Transverse colon (tissue), 4 donors: ENCODE data around the gene LIMCH1. TPM values are rescaled to one million over a fixed set of nuclear protein-coding genes. Genes with fewer than 3 reads are reported as not detected.

Experiments used
- DNase-seq: peaks from one replicate; pipeline ENCODE4 v3.0.0-alpha.2; 2019
- H3K27ac ChIP-seq, 4 donors: fragments of 200-600 bp; sonication (generic); 2 replicates each; pipeline ENCODE4 v1.5.1; 2016 to 2018; ENCODE audit warnings: inconsistent platforms in 4 of 4
- H3K27me3 ChIP-seq: fragments of 200-600 bp; sonication (generic); 2 replicates; pipeline ENCODE4 v1.5.1; 2017; ENCODE audit warnings: inconsistent platforms
- H3K36me3 ChIP-seq, 4 donors: fragments of 200-600 bp; sonication (generic); 2 replicates each; pipeline ENCODE4 v1.5.1; 2017 to 2019; ENCODE audit warnings: inconsistent platforms in 4 of 4
- H3K4me1 ChIP-seq, 4 donors: fragments of 200-600 bp; sonication (generic); 2 replicates each; pipeline ENCODE4 v1.5.1; 2017 to 2020; ENCODE audit warnings: inconsistent platforms in 4 of 4
- H3K4me3 ChIP-seq, 4 donors: fragments of 200-600 bp; sonication (generic); 1 replicate in 1 of 4; 2 replicates in 3 of 4; pipeline versions ENCODE4 v1.5.1 to v1.6.1; 2017 to 2019; ENCODE audit warnings: inconsistent platforms in 4 of 4
- H3K9me3 ChIP-seq, 2 donors: fragments of 200-600 bp; sonication (generic); 2 replicates each; pipeline ENCODE4 v1.5.1; 2017 to 2019; ENCODE audit warnings: inconsistent platforms in 2 of 2
- CTCF ChIP-seq, 5 experiments: fragments of 200-600 bp in 3 of 5; fragments of 450-650 bp in 2 of 5; sonication (generic) in 3 of 5; IDR thresholded peaks; 1 replicate in 2 of 5; 2 replicates in 3 of 5; pipeline ENCODE4 v1.5.1; 2016 to 2017; ENCODE audit warnings: antibody characterized with exemption in 5 of 5, inconsistent platforms in 3 of 5, mild to moderate bottlenecking in 2 of 5, moderate library complexity in 1 of 5
- EP300 ChIP-seq: sonication (generic); formaldehyde crosslinking; IDR thresholded peaks from one replicate; pipeline ENCODE4 v1.6.1; 2017; ENCODE audit warnings: antibody characterized with exemption, low read depth
- POLR2A ChIP-seq: fragments of 450-650 bp; IDR thresholded peaks from one replicate; pipeline ENCODE4 v1.6.1; 2016; ENCODE audit warnings: antibody characterized with exemption, mild to moderate bottlenecking, moderate library complexity
- POLR2AphosphoS5 ChIP-seq, 3 donors: sonication (generic); formaldehyde crosslinking; IDR thresholded peaks; one replicate each; pipeline ENCODE4 v1.6.1; 2016; ENCODE audit warnings: antibody characterized with exemption in 3 of 3
- WGBS, 2 donors: methylation state at CpG; one replicate each; pipeline ENCODE4 v1.1.5; 2018; ENCODE audit warnings: low coverage in 1 of 2; 5-methylcytosine and 5-hydroxymethylcytosine counted together
- in situ Hi-C, 4 donors: fragments of 200-750 bp; cut with MboI; loops; one replicate each; pipeline versions ENCODE4 v1.15.0 to v1.15.1; 2017; ENCODE audit warnings: low sequenced_read_pairs in 3 of 4, low pct_ligation_motif_present in 1 of 4, low pct_unique_long_range_greater_than_20kb in 1 of 4
- intact Hi-C: fragments of 100-400 bp; cut with DNase I; formaldehyde crosslinking; loops from one replicate; pipeline ENCODE4 v1.15.1; 2023; ENCODE audit warnings: low total_unique reads
- total RNA-seq, 4 donors: library from RNA; depleted of rRNA; stranded (reverse); fragments of >200 nt; gene quantifications; one replicate each; pipeline ENCODE4 v1.1.0, GENCODE V29; 2016

Gene LIMCH1
- total RNA-seq, 4 donors from 2014 or later: 5.5 to 18.5 (median 9.7) TPM

GRCh38 chr4:41524425-41524824 is 13.5 kb upstream of the LIMCH1 start:
- no peak overlapping the region for H3K27ac ChIP-seq
- no peaks in the 10 kb centered on the region for H3K9me3 ChIP-seq
- in situ Hi-C loops: no loop called here
- H3K4me1 ChIP-seq: no peaks in the 10 kb centered on the region
- intact Hi-C loops: no loop called here
- H3K36me3 ChIP-seq: no peaks in the 10 kb centered on the region
- H3K27me3 ChIP-seq: no peaks in the 10 kb centered on the region
- WGBS, 2 donors: 64 to 78% methylated on average over 3 to 4 of the region's 4 CpGs
- TF ChIP-seq EP300 (no peak), CTCF (IDR thresholded peaks at IDR 0.05) (no peak), POLR2A (no peak), POLR2AphosphoS5 (IDR thresholded peaks at IDR 0.05) (no peak)
- H3K4me3 ChIP-seq: no peak overlapping the region
- DNase-seq: no peak

DNA sequence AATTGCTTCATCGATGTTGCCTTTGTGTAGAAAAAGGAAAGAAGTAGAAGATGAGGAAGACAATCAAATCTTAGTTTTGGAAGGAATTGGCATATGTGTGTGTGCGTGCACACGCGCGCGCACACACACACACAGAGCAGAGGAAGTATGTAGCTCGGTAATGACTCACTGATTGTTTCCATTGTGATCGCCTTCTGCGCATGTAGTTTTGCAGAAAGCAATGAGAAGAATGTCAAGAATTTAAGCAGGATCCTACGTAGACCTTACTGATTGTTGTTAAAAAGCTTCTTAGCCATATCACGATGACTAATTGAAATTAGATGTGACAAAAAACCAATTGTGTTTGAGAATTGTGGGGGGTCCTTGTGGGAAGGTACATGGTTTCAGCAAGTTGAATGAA is 12.8 kb upstream of the LIMCH1 start:
- no peak for DNase-seq
- in situ Hi-C loops (no loop called here), intact Hi-C loops (no loop called here)
- Histone ChIP-seq H3K4me1 (no peaks in the 10 kb centered on the region), H3K4me3 (no peak overlapping the region), H3K27ac (no peak overlapping the region), H3K9me3 (no peaks in the 10 kb centered on the region), H3K36me3 (no peaks in the 10 kb centered on the region), H3K27me3 (no peaks in the 10 kb centered on the region)
- 79 to 87% methylated on average over 6 to 11 of the region's 11 CpGs for WGBS, 2 donors
- TF ChIP-seq POLR2AphosphoS5 (IDR thresholded peaks at IDR 0.05): no peak
- no peak for TF ChIP-seq EP300
- no peak for TF ChIP-seq CTCF (IDR thresholded peaks at IDR 0.05)
- no peak for TF ChIP-seq POLR2A

DNA sequence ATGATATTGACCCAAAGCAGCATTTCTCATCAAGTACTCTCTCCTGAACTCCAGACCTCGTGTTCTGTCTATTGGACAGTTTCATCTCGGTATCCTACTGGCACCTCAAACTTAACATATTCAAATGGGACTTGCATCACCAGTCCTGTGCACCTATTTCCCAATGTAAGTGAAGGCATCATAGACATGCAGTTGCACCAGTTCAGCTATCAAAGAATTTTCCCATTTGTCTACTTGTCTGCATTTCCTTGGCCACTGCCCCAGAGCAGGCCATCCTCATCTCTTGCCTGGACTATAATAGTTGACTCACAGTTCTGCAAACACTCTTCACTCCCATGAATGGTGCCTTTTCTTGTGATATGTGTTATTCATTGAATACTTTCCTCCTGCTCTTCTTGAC is 11.3 kb upstream of the LIMCH1 start:
- Histone ChIP-seq H3K27ac (no peak overlapping the region), H3K36me3 (no peaks in the 10 kb centered on the region), H3K27me3 (no peaks in the 10 kb centered on the region), H3K4me1 (no peaks in the 10 kb centered on the region), H3K4me3 (no peak overlapping the region), H3K9me3 (no peaks in the 10 kb centered on the region)
- in situ Hi-C loops: no loop called here
- intact Hi-C loops: no loop called here
- no peak for DNase-seq
- 80 to 93% methylated on average over 2 of the region's 2 CpGs for WGBS, 2 donors
- TF ChIP-seq EP300 (no peak), CTCF (IDR thresholded peaks at IDR 0.05) (no peak), POLR2A (no peak), POLR2AphosphoS5 (IDR thresholded peaks at IDR 0.05) (no peak)

GRCh38 chr4:41528512-41529205 is 9.3 kb upstream of the LIMCH1 start:
- no peaks in the 10 kb centered on the region for H3K9me3 ChIP-seq
- no peak overlapping the region for H3K27ac ChIP-seq
- WGBS, 2 donors: 71 to 78% methylated on average over 6 of the region's 6 CpGs
- no peaks in the 10 kb centered on the region for H3K27me3 ChIP-seq
- H3K4me1 ChIP-seq: no peaks in the 10 kb centered on the region
- in situ Hi-C loops (no loop called here), intact Hi-C loops (no loop called here)
- no peak for DNase-seq
- no peaks in the 10 kb centered on the region for H3K36me3 ChIP-seq
- H3K4me3 ChIP-seq: no peak overlapping the region
- TF ChIP-seq CTCF (IDR thresholded peaks at IDR 0.05) (no peak), POLR2A (no peak), EP300 (no peak), POLR2AphosphoS5 (IDR thresholded peaks at IDR 0.05) (no peak)
